Erythroblast (primary cell): ENCODE data around the gene CFAP46.

Source experiments
- DNase-seq, 2 experiments: peaks; one replicate each; lab custom pipeline; 2025; lab: John Stamatoyannopoulos, UW
- GATA1 ChIP-seq: IDR thresholded peaks from 2 replicates; pipeline ENCODE4 v1.6.1; 2011; ENCODE audit warnings: low read depth, mild to moderate bottlenecking, control low read depth, low read length, moderate library complexity
- POLR2A ChIP-seq: IDR thresholded peaks from 2 replicates; pipeline ENCODE4 v1.6.1; 2011; ENCODE audit warnings: mild to moderate bottlenecking, low read length

The CFAP46 gene

DNA sequence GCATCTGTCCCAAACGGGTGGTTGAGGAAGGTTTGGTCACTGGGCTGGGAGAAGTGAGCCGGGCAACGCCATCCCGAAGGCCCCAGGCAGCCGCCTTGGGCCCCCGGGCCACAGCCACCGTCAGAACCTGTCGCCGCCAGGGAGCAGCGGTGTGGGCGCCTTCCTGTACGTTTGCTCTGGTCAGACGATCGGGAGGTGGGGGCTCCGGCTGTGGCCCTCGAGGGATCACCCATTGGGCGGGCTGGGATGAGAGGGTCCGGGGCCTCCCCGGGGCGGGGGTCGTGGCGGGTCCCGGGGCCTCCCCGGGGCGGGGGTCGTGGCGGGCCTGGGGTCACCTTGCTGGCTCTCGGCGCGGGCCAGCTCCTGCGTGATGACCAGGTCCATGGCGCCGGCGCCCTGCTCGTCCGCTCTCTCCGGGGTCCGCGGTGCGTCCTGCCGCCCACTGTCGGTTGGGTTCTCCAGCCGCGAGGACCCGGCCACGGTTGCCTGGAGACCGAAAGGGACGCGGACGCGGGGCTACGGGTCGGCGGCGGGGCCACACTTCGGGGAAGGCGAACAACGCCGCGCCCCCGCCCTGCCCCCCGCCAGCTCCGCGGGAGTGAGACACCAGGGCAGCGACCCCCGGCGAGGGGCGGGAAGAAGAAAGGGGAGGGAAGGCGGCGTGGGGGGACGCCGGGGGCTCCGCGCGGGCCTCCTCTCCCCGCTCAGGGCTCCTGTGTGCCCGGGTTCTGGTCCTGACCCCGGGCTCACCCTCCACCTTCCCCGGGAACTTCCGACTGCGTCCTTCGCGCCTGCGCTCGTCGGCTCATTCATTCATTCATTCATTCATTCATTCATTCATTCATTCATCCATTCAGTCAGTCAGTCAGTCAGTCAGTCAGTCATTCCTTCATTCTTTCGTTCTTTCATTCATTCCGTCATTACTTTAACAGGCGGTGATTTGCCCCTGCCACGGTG lies at the start of gene CFAP46:
CFAP46 (minus strand) TSS at position 470 of the 957 bp plus-strand sequence; CDS start at position 384, 86 bp downstream.
- DNase-seq, result peak; percentile 12
- TF ChIP-seq GATA1 (no peak), POLR2A (no peak)

DNA sequence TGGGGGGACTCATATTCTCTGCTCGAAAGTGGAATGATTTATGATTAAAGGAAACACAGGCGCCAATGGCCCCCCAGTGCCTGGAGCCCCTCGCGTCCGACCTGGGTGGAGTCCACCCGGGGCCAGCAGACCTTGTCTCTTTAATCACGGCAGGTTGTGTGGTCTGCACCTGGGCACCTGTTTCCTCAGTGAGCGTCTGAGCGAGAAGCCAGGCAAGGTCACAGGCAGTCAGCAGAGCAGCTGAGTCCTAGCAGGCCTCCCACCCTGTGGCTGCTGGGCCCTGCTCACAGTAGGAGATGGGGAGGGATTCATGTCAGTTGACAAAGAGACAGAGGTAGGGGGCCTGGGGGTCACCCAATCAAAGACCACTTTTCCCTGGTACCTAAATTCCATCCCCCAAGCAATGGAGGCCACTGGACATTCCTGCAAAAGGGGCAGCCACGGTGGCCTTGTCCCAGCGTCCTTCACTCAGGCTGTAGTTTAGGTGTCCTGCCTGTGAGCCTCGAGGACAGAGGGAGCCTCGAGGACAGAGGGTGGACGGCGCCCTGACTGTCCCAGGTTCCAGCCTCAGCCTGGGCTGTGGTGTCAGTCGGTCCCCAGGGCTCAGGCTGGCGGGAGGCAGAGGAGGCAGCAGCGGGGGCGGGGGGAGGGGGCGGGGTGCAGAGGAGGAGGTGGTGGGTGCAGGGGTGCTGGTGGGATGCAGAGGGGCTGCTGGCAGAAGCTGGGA lies 49.5 kb upstream of the CFAP46 start:
- no peak for DNase-seq
- TF ChIP-seq GATA1 (no peak), POLR2A (no peak)

DNA sequence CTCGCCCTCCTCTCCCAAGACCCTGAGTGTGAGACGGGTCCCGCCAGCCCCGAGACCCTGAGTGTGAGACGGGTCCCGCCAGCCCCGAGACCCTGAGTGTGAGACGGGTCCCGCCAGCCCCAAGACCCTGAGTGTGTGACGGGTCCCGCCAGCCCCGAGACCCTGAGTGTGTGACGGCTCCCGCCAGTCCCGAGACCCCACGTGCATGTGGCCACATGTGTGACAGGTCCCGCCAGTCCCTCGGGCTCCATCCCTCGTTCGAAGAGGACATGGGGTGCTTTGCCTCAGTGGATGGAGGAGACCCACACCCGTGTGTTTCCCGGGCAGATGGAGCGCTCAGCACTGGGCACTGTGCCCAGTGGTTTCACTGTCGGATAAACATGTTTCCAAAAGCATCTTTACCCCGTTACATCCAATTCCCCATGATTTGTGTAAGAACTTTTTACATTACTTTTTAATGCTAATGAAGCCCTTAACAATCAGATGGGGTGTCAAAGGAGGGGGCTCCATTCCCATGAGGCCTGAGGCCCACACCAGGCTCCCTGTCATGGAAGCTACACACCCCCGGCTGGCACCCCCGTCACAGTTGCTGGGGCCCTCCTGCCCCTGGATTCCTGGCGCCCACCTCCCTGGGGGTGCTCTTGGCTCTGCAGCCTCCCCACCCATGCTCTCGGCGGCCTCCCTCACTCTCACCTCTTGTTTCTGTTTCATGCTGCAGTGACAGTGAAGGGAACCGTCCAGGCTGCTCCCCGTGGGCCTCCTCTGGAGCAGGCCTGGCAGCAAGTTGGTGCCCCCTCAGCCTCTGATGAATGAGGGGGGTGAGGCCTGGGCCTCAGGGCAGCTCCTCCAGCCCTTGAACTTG lies 48.5 kb upstream of the CFAP46 start:
- TF ChIP-seq GATA1, result no peak
- no peak for TF ChIP-seq POLR2A
- no peak for DNase-seq

DNA sequence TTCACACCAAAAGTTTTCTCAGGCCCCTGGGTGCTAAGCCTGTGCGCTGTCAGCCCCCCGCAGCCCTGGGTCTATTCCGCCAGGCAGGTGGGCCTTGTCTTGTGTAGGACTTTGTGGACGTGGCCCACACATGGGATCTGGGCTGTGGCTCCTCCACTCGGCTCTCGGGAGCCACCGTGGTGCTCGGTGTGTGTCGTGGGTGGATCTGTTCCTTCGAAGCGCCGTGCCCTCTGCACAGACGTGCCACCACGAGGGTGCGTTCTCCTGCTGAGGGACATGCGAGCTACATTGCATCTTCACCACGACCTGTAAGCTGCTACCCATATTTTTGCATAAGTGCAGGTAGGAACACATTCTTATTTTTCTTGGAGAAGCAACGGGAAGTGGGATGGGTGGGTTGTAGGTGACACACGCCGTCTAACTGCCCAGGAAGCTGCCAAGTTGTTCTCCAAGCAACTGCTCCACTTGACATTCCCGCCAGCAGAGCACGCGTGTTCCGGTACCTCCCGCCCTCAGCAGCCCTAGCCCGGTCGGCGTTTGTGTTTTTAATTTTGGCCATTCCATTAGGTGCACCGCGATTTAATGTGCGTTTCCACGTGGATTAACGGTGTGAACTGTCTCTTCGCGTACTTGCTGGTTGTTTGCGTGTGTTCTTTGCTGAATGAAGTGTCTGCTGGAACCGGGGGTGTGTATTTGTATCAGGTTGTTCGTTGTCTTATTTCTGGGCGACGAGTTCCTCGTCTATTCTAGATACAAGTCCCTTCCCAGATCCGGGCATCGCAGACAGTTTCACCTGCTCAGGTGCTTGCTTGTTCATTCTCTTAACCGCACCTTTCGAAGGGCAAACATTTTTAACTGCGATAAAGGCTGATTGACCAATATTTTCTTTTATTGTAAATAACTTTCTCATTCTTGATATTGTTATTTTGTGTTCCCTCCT lies 47.4 kb upstream of the CFAP46 start:
- no peak for DNase-seq
- TF ChIP-seq GATA1 (no peak), POLR2A (no peak)

DNA sequence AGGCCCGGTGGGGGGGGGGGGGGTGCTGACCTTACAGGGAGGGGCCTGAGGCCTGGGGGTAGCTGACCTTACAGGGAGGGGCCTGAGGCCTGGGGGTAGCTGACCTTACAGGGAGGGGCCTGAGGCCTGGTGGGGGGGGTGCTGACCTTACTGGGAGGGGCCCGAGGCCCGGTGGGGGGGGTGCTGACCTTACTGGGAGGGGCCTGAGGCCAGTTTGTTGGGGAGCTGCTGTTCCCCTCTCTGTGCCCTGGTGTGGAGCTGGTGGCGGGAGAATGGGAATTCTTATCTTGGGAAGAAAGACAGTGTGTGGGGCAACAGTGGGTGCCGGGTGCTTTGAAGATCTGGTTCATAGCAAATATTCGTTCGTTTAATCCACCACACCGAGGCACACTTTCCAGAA lies 46.6 kb upstream of the CFAP46 start:
- TF ChIP-seq GATA1, result no peak
- no peak for TF ChIP-seq POLR2A
- no peak for DNase-seq

DNA sequence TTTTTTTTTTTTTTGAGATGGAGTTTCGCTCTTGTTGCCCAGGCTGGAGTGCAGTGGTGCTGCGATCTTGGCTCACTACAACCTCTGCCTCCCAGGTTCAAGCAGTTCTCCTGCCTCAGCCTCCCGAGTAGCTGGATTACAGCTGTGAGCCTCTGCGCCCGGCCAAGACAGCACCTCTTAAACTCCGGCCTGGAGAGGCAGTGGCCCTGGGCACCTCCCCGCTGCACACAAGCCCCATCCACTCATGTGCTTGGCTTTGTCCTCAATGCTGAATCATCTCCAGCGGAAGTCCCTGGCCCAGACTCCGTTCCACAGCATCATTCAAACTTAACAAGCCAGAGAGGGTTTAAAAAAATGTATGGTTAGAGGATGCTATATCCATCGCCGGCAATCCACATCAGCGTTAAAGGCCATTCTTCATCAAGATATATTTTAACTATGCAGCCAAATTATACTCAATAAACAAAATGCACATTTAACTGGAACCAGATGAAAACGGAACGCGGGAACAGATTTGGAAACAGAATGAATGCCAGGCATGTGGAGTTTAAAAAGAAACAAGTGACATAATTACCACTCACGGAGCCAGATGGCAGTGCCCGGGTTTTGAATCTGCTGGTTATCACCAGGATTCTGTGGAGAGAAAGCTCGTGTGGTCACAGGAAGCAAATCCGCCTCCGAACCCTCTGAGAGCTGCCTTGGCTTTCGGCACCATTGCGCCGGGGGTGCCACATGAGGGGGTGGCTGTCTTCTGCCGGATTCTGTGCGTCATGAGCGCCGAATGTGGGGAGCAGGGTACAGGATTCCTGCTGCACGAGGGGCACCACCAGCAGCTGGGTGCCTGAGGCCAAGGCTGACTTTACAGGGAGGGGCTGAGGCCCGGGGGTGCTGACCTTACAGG lies 45.6 kb upstream of the CFAP46 start:
- no peak for TF ChIP-seq POLR2A
- no peak for TF ChIP-seq GATA1
- no peak for DNase-seq

DNA sequence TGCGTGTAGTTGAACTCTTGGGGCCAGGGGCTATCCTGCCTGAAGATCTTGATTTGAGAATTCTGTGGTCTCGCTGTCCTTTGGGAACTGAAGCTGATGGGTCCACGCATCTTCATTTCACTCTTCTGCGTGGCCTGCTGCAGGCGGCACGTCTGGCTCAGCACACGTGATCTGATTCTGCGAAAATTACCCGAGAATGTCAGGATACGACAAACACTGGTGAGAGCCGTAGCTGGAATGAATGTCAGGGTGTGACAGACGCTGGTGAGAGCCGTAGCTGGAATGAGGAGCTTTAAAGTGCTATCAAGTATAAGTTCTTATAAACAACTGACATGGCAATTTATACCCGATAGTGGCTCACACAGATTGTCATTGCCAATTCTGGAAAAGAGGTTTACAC lies 44.6 kb upstream of the CFAP46 start:
- no peak for TF ChIP-seq GATA1
- no peak for TF ChIP-seq POLR2A
- no peak for DNase-seq

DNA sequence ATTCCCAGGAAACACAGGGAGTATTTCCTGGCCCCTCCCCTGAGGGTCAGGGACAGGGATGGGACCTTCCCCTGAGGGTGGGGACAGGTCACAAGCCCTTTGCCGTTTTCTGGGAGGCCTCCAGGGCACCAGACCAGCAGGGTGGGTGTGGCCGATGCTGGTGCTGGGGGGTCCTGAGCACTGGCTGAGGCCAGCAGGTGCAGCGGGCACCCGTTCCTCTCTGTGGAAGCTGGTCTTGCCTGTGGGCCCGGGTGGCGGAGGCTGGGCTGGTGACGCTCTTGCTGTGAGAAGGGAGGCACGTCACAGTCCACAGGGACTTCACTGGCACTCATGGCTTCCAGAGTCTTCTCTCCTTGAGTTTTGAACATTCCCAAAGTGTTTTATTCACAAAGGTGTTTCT lies 44.2 kb upstream of the CFAP46 start:
- no peak for DNase-seq
- TF ChIP-seq GATA1, result no peak
- TF ChIP-seq POLR2A, result no peak

DNA sequence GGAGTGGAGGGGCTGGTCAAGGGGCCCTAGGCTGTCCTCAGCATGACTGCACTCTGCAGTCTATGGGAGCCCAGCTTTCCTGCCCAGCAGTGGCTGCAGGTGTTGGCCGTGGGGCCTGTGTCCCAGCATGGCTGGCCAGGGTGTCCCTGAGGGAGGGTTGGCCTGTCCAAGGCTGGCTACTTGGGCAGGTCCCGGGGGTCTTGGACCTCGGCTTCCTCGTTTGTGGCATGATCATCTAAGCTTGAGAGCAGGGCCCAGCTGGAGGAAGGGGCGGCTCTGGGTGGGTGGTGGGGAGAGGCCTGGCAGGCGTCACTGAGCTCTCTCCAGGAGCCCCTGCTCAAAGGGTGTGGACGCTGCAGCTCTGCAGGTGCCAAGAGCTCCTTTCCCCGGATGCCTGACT lies 43.7 kb upstream of the CFAP46 start:
- TF ChIP-seq GATA1, result no peak
- no peak for TF ChIP-seq POLR2A
- DNase-seq, result no peak

DNA sequence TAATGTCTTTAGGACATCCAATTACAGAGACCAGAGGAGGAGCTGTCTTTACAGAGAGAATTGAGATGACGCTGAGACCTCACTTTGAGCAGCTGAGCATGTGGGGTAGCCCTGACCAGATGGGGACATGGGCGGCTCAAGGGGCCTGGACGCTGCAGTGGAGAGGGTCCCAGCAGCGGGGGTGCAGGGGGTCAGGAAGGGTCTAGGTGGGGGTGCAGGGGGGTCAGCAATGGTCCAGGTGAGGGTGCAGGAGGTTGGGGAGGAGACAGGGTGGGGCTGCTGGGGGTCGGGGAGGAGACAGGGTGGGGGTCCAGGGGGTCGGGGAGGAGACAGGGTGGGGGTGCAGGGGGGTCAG lies 43.2 kb upstream of the CFAP46 start:
- TF ChIP-seq GATA1 (no peak), POLR2A (no peak)
- DNase-seq, result no peak

DNA sequence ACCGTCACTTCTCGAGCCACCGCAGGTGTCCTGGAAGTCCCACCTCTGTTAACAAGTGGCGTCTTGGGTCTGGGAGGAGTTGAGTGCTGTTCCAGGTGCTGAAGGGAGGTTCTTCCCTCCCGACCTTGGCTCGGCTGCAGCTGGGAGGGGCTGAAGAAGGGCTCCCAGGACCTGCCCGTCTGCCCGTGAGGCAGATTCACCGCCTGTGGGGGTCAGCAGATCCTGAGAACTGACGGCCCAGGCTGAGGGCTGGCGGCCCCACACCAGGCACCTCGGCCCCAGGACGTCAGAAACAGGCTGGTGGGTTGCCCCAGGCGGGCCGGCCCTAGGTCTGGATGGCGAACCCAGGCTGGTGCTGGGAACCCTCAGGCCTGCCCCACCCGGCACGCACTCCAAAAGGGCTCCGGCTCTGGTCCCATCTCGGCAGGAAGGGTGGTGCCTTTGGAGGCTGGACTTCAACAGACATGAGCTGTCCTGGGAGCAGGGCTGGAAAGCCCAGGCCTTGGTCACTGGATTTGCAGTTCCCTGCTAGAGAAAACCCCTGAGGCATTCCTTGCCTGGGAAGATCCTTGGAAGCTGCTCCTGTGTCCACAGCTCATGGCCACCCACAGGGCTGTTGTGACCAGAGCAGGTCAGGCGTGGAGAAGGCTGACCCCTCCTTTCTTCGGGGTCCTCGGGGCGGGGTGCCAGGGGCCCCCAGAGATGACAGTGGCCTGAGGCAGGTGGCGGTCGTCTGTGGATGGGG lies 42.6 kb upstream of the CFAP46 start:
- DNase-seq, result no peak
- no peak for TF ChIP-seq POLR2A
- no peak for TF ChIP-seq GATA1

DNA sequence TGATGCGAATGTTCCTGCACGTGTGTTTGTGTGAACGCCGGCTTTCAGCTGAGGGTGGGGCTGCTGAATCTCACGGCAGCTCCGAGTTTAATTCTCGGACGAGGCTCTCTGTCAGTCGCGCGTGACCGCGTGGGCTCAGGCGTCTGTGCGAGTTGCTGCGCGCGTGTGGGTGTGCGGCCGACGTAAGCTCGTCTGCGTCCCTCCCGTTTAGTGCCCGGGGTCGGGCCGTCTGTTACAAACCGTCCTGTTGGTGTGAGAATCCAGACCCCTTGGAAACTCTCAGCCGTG lies 41.6 kb upstream of the CFAP46 start:
- DNase-seq, result no peak

More for the DNA sequence above, 41.6 kb upstream of the CFAP46 start:
- TF ChIP-seq POLR2A, result no peak
- no peak for TF ChIP-seq GATA1
